Fibroblast of skin of right biceps (primary cell): ENCODE measurements around the gene ZNF311.

Experiments
- DNase-seq: peaks from one replicate; pipeline ENCODE4 v3.0.0-alpha.2; 2013

ZNF311 gene

DNA sequence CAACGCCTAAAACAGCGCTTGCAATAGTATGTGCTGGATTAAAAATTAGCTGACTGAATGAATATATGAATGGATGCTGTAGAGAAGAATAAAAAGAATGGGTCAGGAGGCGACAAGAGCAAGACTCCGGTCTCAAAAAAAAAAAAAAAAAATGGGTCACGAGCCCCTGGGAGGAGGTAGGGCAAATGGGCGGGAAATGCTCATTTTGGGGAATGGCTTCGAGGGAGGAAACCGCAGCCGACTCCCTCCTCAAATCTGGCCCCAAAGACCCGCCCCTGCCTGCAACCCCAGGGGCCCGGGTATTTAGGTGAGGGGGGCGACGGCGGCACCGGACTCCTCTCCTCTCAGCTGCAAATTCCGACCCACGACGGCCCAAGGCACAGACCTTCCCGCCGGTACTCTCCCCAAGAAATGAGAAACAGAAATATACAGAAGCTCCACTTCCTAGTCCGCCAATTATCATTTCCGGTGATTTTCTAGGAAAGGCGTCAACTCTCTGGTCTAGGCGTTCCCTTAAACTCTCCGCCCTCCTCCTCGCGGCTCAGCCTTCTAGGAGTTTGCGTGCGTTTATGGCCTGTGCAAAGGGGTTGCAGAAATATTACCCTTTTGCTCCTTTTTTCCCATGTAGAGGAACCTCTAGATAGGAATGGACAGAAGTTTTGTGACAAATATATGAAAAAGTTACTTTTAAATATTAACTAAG lies at the start of gene ZNF311:
Gene ZNF311 (minus strand): TSS at position 133 of the 703 bp plus-strand sequence. CDS start 1,361 bp downstream, outside the sequence.
- peak; percentile 74 for DNase-seq

DNA sequence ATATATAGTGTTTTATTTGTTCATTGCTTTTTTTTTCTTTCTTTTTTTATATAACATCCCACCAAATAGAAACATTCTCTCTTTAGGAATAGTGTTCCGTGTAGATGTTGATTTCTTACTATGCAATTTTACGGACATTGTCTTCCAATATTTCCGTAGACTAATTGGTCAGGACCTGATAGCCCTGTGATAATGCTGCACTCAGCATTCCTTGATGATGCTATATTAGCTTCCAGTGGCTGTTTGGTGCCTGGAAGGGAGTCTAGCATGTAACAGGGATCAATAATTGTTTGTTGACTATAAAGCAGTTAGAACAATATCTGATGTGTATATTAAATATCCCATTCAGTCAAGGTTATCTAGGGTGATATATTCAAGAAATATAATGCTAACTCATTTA lies 46.6 kb upstream of the ZNF311 start:
- no peak for DNase-seq

DNA sequence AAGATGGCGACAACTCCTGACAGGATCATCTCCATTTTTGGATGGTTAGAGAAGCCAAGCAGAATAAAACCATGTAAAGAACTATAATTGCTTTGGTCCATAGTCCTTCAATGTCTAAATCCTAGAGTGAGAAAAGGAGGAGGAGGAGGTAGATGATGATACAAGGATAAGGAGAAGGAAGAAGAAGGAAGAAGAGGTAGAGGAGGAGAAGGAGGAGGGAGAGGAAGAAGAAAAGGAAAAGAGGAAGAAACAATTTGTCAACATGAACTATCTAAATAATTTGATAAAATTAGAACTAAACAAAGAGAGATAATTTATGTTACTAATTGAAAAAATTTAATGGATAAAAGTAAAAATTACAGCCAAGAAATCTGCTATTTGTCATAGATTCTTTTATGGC lies 40.0 kb upstream of the ZNF311 start, which contains the start of gene OR2W1:
Gene OR2W1 (minus strand): TSS at position 101 of the 400 bp plus-strand sequence. CDS start 0 bp downstream, at position 101.
- no peak for DNase-seq

DNA sequence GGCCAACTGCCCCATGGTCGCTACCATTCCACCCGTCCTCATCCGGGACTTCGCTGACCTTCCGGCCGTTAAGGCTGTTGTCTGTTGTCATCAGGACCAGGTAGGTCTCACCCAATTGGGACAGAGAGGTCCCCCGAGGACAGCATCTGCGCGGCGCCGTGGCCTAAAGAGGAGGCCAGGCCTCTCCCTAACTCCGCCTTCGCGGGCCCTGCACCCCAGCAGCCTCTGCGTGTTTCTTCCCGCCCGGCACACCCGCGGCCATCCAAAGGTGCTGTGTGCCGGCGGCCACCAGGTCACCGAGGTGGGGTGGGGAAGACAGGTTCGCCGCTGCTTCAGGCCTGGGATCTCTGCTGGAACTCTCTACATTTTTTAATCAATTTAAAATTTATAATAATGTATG lies 30.8 kb upstream of the ZNF311 start:
- no peak for DNase-seq

DNA sequence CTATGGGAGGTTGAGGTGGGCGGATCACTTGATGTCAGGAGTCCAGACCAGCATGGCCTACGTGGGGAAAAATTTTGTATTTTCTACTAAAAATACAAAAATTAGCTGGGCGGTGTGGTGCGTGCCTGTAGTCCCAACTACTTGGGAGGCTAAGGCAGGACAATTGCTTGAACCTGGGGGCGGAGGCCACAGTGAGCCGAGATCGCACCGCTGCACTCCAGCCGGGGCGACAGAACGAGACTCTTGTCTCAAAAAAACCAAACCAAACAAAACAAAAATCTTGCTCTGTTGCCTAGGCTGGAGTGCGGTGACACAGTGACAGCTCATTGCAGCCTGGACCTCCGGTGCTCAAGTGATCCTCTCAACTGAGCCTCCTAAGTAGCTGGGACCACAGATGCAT lies 23.7 kb upstream of the ZNF311 start:
- DNase-seq = no peak

DNA sequence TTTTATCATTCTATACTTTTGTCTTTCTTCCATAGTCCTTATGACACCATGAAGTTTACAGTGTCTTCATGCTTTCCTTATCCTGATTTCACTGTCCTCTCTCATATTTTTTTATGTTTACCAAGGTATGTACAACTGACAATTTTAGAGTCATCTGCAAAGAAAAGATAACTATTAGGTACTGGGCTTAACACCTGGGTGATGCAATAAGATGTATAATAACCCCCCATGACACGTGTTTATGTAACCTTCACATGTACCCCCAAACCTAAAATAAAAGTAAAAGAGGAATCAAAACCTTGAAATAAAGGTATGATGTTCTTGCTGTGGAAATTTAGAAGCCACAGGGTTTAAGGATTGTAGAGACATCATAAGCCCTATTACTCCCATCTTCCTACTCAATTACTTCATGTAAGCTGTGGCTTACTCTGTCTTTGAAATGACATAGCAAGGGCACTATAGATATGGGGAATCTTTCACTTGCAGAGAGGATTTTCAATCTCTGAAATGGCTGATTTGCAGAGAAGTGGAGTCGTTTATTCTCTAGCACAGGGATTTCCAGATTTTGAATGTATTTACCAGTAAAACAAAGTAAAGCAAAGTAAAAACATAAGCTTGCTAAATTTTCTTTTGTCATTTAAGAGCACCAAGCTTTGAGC lies 20.9 kb upstream of the ZNF311 start:
- DNase-seq = no peak

DNA sequence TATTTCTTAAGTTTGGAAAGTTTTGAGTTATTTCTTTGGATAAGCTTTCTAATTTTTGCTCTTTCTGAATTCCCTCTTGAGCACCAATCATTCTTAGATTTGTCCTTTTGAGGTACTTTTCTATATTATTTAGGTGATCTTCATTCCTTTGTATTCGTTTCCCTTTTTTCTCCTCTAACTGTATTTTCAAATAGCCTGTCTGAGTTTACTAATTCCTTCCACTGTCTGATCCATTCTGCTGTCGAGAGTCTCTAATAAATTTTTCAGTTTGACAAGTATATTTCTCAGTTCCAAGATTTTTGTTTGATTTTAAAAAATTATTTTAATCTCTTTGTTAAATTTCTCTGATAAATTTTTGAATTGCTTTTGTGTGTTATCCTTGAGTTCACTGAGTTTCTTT lies 16.3 kb upstream of the ZNF311 start:
- no peak for DNase-seq

DNA sequence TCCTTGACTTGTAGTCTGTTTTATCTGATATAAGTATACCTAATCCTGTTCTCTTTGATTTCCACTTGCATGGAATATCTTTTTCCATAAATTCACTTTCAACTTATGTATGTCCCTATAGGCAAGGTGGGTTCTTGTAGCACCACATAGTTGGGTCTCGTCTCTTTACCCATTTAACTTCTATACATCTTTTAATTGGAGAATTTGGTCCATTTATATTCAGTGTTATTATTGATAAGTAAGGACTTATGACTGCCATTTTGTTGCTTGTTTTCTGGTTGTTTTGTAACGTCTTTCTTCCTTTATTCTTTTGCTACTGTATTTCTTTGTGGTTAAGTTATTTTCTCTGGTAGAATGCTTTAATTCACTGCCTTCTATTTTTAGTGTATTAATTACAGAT lies 14.5 kb upstream of the ZNF311 start:
- no peak for DNase-seq

DNA sequence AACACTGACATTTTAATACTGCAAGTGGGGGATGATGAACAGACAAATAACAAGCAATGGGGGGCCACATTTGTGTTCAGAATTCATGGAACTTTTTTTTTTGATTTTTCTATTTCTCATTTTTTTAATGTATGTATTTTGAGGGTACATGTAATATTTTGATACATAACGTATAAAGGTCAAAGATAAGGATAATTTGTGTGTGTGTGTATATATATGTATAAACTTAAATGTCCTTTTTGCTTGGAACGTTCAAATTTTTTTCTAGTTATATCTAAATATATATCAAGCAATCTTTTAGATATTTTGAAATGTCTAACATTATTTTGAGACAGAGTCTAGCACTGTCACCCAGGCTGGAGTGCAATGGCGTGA lies 12.3 kb upstream of the ZNF311 start:
- DNase-seq = no peak

DNA sequence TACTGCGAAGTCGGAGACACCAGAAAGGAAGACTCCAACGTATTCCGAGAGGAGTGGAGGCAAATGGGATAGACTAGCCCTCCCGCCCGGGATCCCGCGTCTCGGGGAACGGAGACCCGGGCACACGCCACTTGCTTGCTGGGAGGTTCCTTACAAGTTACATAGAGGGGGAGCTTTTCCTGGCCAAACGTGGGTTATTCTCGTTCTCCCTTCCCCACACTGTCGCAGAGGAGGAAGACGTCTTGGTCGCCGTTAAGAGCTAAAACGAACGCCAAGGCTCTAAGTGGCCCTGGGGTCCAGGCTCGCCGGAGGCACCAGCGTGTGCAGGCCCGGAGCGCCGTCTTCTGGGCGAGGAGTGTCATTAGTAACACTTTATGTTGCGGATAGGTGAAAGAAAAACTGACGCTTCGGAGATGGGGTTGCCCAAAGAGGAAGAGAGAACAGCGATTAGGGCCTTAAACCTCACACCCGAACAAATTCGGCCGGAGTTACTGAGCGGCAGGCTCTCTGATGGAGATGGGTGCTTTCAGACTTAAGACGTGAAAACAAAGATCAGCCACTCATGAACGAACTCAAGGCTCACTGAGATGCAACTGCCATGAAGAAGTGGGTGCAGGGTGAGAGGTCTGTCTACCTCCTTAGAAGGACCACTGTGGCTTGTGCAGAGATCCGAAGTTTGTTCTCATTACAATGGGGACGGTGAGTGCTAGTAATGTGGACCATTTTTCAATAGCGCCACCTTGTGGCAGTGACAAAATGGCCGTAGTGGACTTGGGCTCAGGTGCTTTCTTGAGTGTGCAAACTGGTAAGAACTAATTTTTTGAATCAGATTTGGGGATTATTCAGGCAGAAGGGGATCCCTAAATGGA lies 11.7 kb upstream of the ZNF311 start:
- DNase-seq = peak; percentile 72

DNA sequence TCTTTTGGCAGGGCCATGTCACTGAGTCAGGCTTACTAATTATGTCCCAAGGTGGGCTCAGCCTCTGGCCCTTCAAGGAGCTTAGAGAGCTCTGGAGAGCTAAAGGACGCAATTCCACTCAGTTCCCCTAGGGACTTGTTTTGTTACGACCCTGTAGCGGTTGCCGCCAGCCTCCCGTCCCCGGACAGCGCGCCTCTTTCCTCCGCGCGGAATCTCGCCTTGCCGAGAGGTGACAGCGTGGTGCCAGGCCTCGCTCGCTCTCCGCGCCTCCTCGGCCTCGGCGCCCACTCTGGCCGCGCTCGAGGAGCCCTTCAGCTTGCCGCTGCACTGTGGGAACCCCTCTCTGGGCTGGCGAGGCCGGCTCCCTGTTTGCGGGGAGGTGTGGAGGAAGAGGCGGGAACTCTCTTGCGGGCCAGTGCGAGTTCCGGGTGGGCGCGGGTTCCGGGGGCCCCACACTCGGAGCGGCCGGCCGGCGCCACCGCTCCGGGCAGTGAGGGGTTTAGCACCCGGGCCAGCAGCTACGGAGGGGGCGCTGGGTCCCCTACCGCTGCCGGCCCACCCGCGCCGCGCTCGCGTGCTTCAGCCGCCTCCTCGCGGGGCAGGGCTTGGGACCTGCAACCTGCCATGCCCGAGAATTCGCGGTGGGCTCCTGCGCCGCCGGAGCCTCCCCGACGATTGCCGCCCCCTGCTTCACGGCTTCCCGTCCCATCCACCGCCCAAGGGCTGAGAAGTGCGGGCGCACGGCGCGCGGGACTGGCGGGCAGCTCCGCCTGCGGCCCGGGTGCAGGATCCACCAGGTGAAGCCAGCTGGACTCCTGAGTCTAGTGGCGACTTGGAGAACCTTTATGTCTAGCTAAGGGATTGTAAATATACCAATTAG lies 9.9 kb upstream of the ZNF311 start:
- DNase-seq = peak; percentile 18

DNA sequence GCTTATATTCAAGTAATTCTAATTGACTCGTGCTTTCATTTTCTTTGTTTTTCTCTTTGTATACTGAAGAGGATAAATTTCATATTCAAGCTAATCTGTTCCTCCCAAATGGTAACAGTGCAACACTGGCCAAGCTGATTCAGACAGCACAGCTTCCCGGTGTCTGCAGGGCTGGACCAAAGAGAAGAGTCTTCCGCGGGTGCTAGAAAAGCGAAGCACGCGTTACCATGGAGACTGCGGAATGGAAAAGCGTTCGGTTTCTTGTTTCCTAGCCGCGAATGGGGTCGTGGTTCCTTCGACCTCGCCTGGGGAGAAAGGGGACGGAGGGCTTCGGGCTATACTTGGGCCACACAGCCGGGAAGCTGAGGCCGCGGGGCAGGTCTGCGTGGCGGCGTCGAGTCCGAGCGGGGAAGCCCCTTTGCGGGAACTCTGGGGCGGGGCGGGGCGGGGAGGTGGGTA lies 6.2 kb upstream of the ZNF311 start:
- DNase-seq = peak; percentile 70

DNA sequence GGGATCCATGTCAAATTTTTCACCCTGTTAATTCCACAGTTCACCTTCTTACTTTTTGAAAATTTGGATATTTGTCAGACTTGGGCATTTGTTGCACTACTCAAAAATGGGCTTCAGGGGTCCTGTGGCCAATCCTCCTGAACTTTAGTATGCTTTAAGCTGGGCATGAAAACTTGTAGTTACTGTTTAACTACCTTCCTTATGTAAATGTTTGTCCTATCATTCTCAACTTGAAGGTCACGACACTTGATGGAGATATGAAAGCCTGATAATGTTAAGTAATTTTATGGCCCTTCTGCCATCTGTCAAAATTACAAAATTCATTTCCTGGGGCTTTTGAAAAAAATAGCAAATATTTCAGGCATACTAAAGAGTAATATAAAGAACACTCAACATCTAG lies 4.2 kb upstream of the ZNF311 start:
- no peak for DNase-seq

DNA sequence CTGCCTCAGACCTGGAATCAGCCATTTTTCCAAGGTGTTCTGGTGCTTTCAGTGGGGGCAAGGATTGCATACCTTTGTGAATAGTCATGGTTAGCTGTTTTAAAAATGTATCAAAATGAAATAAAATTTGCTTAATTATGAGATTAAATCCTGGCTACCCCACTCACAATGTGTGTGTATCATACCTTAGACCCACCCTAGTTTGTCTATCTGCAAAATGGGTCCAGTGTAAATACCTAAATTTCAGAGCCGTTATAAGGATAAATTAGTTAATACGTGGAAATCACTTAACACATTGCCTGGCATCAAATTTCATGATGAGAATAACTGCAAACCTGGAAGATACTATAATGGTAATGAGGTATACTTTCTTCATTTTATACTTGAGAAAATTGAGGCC lies 3.0 kb upstream of the ZNF311 start:
- no peak for DNase-seq

DNA sequence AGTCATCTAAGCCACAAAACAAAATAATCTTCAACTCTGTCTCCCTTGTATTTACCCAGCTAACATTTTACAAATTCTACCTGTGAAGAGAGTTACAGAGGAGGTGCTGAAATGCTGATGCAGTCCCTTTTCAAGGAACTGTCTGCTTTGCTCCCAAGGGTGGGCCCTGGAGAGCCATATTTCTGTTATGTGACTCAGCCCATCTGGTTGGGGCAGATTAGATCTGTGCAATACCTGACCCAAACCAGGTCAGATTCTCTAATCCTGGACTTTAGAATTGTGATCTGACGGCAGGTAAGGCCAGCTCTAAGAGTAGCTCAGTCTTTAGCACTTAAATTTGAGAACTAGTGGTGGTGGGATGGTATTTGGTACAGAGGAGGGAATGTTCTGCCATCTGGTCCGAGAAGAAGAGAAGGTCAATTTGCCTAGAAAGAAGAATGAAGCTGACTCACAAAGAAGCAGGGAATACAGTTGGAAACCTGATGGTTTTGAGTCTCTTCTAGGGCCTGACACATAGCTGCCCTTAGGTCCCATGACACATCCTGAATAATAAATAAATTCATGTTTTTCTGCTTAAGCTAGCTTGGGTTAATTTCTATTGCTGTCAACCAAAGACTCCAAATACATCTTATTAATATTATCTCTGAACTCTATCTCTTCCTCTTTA lies 8.1 kb downstream of the ZNF311 start:
- DNase-seq = no peak

DNA sequence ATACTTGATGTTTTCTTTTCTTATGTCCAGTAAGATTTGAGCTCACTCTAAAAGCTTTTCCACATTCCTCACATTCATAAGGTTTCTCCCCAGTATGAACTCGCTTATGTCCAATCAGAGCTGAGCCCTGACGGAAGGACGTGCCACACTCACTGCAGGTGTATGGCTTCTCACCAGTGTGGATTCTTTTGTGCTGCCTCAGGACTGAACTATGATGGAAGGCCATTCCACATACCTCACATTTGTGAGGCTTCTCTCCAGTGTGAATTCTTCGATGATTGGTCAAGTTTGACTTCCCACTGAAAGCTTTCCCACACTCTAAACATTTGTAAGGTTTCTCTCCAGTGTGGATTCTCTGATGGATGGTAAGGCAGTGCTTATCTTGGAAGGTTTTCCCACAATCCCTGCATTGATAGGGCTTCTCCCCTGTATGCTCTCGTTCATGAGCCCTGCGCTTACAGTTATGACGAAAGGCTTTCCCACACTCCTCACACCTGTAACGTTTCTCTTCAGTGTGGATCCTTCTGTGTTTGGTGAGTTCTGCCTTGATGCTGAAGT lies 9.9 kb downstream of the ZNF311 start:
- no peak for DNase-seq

DNA sequence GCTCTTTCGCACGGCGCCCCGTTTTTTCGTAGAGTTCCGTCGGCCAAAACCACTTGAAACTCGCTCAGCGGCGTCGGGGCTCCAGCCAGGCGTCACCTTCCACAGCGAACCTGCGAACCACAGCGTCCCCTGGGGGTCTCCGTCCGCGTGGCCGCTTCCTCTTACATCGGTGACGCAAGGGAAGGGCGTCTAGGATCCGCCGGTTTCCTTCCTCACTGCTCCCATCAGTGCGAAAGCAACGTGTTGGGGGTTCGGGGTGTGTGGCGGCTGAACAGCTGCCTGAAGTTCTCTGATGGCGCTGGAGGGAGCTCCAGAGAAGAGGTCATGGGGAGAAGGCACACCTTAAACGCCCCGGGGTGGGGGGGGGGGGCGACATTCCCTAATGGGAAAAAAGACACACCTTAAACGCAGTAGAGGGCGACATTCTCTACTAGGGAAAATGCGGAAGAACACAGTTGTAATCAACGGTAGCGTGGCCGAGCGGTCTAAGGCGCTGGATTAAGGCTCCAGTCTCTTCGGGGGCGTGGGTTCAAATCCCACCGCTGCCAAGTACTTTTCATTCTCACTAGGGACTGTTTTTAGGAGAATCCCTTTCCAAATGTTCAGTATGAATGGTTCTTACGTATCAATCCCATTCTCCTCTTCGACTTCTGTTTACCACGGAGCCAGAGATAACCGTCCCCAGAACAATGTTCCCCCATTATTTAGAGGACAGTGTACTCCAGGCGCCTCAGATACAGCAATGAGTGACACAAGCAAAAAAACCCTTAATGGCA lies 16.4 kb downstream of the ZNF311 start:
- peak; percentile 85 for DNase-seq

DNA sequence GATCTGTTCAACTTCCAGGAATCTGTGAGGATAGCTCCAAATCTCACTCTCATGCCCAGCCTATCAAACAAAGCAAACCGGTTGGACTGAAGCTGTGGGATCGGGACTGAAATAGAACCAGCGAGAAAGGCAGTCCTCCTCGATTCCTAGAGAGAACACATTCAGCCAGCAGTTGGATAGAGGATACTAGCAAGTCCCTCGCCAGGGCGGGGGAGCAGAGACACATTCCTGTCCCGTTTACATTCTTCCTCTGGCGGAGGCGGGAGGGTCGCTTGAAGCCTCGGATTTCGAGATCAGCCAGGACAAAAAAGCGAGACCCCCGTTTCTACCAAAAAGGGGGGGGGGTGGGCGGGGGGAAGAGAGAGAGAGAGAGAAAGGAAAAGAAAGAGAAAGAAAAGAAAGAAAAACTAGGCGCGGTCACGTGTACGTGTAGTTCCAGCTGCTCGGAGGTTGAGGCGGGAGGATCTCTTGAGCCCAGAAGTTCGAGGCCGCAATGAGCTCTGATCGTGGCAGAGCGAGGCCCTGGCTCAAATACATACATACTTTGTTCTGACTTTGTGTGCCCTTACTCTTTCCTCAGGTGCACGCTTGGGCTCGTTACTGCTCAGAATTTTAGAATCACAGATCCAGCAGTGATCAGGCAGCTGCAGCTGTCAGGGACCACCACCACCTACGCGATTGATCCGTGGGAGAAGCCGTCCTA lies 19.5 kb downstream of the ZNF311 start:
- peak; percentile 98 for DNase-seq

DNA sequence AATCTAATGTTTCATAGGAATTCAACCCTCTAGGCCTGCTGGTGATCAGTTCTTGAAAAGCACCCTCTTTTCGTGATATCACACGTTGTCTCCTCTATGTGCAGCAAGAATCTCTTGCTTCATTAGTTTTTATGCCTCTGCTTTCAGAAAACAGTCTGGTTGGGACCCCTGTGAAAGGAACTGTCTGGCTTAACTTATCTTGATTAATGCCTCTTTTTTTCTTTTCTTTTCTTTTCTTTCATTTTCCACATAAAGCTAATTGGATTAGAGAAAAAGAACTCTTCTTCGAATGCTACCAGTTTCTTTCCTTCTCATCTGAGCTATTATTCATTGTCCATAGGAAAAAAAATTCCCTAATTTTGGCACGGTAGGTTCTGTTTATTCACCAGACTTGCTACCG lies 21.3 kb downstream of the ZNF311 start:
- DNase-seq = no peak
